Tibial nerve (tissue), 4 donors: ENCODE measurements around the gene GRM1. TPM values are rescaled to one million over a fixed set of nuclear protein-coding genes. Genes with fewer than 3 reads are reported as not detected.
"Not testable (repeated sequence)": the region's sequence is repeated elsewhere in the genome, so short reads cannot be mapped to it uniquely, and the experiment has no call there.

Source experiments
- DNase-seq, 2 donors: peaks; one replicate each; pipeline ENCODE4 v3.0.0-alpha.2; 2019; ENCODE audit warnings: low spot score in 2 of 2
- H3K27ac ChIP-seq, 4 donors: fragments of 200-600 bp; sonication (generic) in 3 of 4; one replicate each; pipeline ENCODE4 v1.5.1; 2017 to 2019; ENCODE audit warnings: mild to moderate bottlenecking in 1 of 4
- H3K27me3 ChIP-seq, 2 donors: fragments of 200-600 bp; sonication (generic) in 1 of 2; one replicate each; pipeline versions ENCODE4 v1.5.1 to v1.6.0; 2017 to 2019
- H3K36me3 ChIP-seq, 3 donors: fragments of 200-600 bp; sonication (generic); one replicate each; pipeline ENCODE4 v1.5.1; 2018 to 2019
- H3K4me1 ChIP-seq, 4 donors: fragments of 200-600 bp; sonication (generic) in 3 of 4; one replicate each; pipeline ENCODE4 v1.5.1; 2017 to 2019
- H3K4me3 ChIP-seq, 4 donors: fragments of 200-600 bp; sonication (generic) in 3 of 4; one replicate each; pipeline ENCODE4 v1.5.1; 2017 to 2019; ENCODE audit warnings: mild to moderate bottlenecking in 1 of 4, moderate library complexity in 1 of 4
- H3K9me3 ChIP-seq, 4 donors: fragments of 200-600 bp; sonication (generic) in 3 of 4; one replicate each; pipeline ENCODE4 v1.5.1; 2017 to 2019
- EP300 ChIP-seq, 2 donors: sonication (generic); formaldehyde crosslinking; IDR thresholded peaks; one replicate each; pipeline ENCODE4 v1.6.1; 2017; ENCODE audit warnings: antibody characterized with exemption in 2 of 2, mild to moderate bottlenecking in 1 of 2
- POLR2A ChIP-seq, 2 donors: fragments of 450-650 bp; IDR thresholded peaks; one replicate each; pipeline ENCODE4 v1.6.1; 2017; ENCODE audit warnings: antibody characterized with exemption in 2 of 2, mild to moderate bottlenecking in 2 of 2, moderate library complexity in 2 of 2
- WGBS, 2 donors: methylation state at CpG; one replicate each; pipeline ENCODE4 v1.1.5; 2018; 5-methylcytosine and 5-hydroxymethylcytosine counted together
- total RNA-seq, 4 donors: library from RNA; depleted of rRNA; stranded (reverse); fragments of >200 nt; gene quantifications; one replicate each; pipeline ENCODE4 v1.1.0, GENCODE V29; 2016
- TF ChIP-seq, protein P1 (sequence below), 5 experiments: fragments of 200-600 bp in 3 of 5; fragments of 450-650 bp in 2 of 5; sonication (generic) in 3 of 5; IDR thresholded peaks; one replicate each; pipeline ENCODE4 v1.5.1; 2016 to 2019; ENCODE audit warnings: antibody characterized with exemption in 5 of 5, mild to moderate bottlenecking in 3 of 5, moderate library complexity in 2 of 5

The GRM1 gene
- total RNA-seq, 4 donors from 2014 or later, result 0.30 to 0.63 (median 0.44) TPM; not detected in 1

- Histone ChIP-seq H3K9me3 (no peaks in the 10 kb centered on the region), H3K4me1 (no peaks in the 10 kb centered on the region), H3K27ac (no peak overlapping the region), H3K27me3 (no peaks in the 10 kb centered on the region), H3K4me3 (no peak overlapping the region), H3K36me3 (no peaks in the 10 kb centered on the region)
- DNase-seq, result no peak
- TF ChIP-seq EP300 (IDR thresholded peaks at IDR 0.05) (no peak), POLR2A (IDR thresholded peaks at IDR 0.05) (no peak)
- TF ChIP-seq, protein P1, sequence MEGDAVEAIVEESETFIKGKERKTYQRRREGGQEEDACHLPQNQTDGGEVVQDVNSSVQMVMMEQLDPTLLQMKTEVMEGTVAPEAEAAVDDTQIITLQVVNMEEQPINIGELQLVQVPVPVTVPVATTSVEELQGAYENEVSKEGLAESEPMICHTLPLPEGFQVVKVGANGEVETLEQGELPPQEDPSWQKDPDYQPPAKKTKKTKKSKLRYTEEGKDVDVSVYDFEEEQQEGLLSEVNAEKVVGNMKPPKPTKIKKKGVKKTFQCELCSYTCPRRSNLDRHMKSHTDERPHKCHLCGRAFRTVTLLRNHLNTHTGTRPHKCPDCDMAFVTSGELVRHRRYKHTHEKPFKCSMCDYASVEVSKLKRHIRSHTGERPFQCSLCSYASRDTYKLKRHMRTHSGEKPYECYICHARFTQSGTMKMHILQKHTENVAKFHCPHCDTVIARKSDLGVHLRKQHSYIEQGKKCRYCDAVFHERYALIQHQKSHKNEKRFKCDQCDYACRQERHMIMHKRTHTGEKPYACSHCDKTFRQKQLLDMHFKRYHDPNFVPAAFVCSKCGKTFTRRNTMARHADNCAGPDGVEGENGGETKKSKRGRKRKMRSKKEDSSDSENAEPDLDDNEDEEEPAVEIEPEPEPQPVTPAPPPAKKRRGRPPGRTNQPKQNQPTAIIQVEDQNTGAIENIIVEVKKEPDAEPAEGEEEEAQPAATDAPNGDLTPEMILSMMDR (IDR thresholded peaks at IDR 0.05), result no peak
- WGBS, 2 donors, result 81 to 89% methylated on average over 5 of the region's 5 CpGs
Measured at GRCh38 chr6:146224988-146225387, 196.1 kb downstream of the GRM1 start.

GRCh38 chr6:146240322-146240721 lies 211.5 kb downstream of the GRM1 start:
- WGBS, 2 donors, result 93% methylated on average over 1 of the region's 1 CpG
- H3K9me3 ChIP-seq, result peaks cover 0 to 10% (median 0%) of the 10 kb centered on the region in 4 donors

GRCh38 chr6:146240807-146241206 lies 211.9 kb downstream of the GRM1 start:
- WGBS, 2 donors, result 71 to 83% methylated on average over 2 of the region's 2 CpGs
- Histone ChIP-seq H3K9me3 (peaks cover 0 to 10% (median 0%) of the 10 kb centered on the region in 4 donors), H3K4me1 (no peaks in the 10 kb centered on the region), H3K36me3 (no peaks in the 10 kb centered on the region), H3K27me3 (no peaks in the 10 kb centered on the region), H3K4me3 (no peak overlapping the region), H3K27ac (no peak overlapping the region)
- no peak for TF ChIP-seq POLR2A (IDR thresholded peaks at IDR 0.05)
- TF ChIP-seq EP300 (IDR thresholded peaks at IDR 0.05), result no peak
- TF ChIP-seq, protein P1 (IDR thresholded peaks at IDR 0.05), result no peak
- DNase-seq, result no peak

More at GRCh38 chr6:146240322-146240721, 211.5 kb downstream of the GRM1 start:
- Histone ChIP-seq H3K27ac (no peak overlapping the region), H3K4me3 (no peak overlapping the region), H3K27me3 (no peaks in the 10 kb centered on the region), H3K36me3 (no peaks in the 10 kb centered on the region), H3K4me1 (no peaks in the 10 kb centered on the region)
- TF ChIP-seq EP300 (IDR thresholded peaks at IDR 0.05), result no peak
- TF ChIP-seq, protein P1 (IDR thresholded peaks at IDR 0.05), result no peak
- TF ChIP-seq POLR2A (IDR thresholded peaks at IDR 0.05), result no peak
- no peak for DNase-seq

DNA sequence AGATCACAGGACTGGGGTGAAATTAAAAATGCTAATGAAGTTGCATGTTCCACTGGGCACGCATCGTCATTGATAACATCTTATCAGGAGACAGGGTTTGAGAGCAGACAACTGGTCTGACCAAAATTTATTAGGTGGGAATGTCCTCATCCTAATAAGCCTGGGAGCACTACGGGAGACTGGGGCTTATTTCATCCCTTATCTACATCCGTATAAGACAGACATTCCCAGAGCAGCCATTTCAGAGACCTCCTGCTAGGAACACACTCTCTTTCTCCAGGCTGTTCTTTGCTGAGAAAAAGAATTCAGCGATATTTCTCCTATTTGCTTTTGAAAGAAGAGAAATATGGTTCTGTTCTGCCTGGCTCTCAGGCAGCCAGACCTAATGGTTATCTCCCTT lies 214.8 kb downstream of the GRM1 start:
- WGBS, 2 donors, result 79 to 90% methylated on average over 5 of the region's 5 CpGs
- not testable (repeated sequence) for H3K4me3 ChIP-seq, H3K27ac ChIP-seq, DNase-seq, H3K27me3 ChIP-seq, H3K36me3 ChIP-seq, H3K4me1 ChIP-seq
- H3K9me3 ChIP-seq, result peaks cover 0 to 10% (median 0%) of the 10 kb centered on the region in 4 donors

DNA sequence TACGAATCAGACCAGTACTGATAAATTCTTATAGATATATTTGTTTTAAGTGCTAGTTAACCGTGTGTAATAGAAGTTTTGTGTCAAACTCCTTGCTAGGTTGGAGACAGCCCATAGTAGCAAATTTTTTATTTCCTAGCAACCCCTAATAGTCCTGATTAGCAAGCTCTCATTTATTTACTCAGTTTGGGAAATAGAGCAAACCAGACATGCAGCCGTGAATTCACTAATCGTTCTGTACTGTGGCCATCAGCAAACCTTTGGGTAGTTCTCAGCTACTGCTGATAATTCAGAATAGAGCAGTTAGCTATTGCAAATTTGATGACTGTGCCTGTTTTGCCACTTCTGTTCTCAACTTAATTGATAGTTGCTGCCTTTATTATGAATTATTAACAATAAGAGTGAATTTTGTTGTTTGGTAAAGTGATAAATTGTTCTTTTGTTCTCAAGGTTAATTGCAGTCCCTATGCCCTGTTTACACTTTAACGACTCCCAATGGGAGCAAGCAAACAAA lies 215.8 kb downstream of the GRM1 start:
- 83 to 91% methylated on average over 5 of the region's 5 CpGs for WGBS, 2 donors

More for the DNA sequence above, 215.8 kb downstream of the GRM1 start:
- Histone ChIP-seq H3K27me3 (no peaks in the 10 kb centered on the region), H3K9me3 (peaks cover 0 to 10% (median 0%) of the 10 kb centered on the region in 4 donors), H3K4me1 (no peaks in the 10 kb centered on the region), H3K27ac (no peak overlapping the region), H3K4me3 (no peak overlapping the region), H3K36me3 (no peaks in the 10 kb centered on the region)
- no peak for DNase-seq
- no peak for TF ChIP-seq EP300 (IDR thresholded peaks at IDR 0.05)
- TF ChIP-seq POLR2A (IDR thresholded peaks at IDR 0.05), result no peak
- TF ChIP-seq, protein P1 (IDR thresholded peaks at IDR 0.05), result no peak
